Naive thymus-derived CD4-positive, alpha-beta T cell (primary cell): ENCODE results near the gene ZNF230. TPM values are rescaled to one million over a fixed set of nuclear protein-coding genes. Genes with fewer than 3 reads are reported as not detected.
A peak's percentile ranks its signal among the peaks of the same experiment; 100 is the strongest.

ENCODE experiments used
- ATAC-seq: fragments of 150-1000 bp; cut with Tn5 transposase; 2 replicates; pipeline ENCODE4 v1.10.0; 2021; ENCODE audit warnings: mild to moderate bottlenecking, moderate library complexity
- CTCF ChIA-PET: fragments of 350-600 bp; sonication (Branson Sonifier 250); formaldehyde crosslinking; loops from one replicate; lab custom pipeline; 2021; ENCODE audit warnings: antibody characterized with exemption; lab: Charles Lee
- POLR2A ChIA-PET: fragments of 350-600 bp; sonication (Branson Sonifier 250); formaldehyde crosslinking; loops from one replicate; lab custom pipeline; 2021; ENCODE audit warnings: antibody characterized with exemption, inconsistent platforms; lab: Charles Lee
- DNase-seq, 9 donors: peaks; one replicate each; pipeline versions ENCODE4 v3.0.0 to v3.0.0-alpha.2; 2020 to 2022; ENCODE audit warnings: mixed read lengths in 1 of 9
- H3K27ac ChIP-seq: one replicate; pipeline ENCODE4 v1.7.0; 2013; ENCODE audit warnings: mild to moderate bottlenecking, low read depth, low read length, moderate library complexity
- H3K27me3 ChIP-seq, 2 donors: one replicate each; pipeline ENCODE4 v1.7.0; 2013; ENCODE audit warnings: low read length in 2 of 2, mild to moderate bottlenecking in 2 of 2, moderate library complexity in 2 of 2; ENCODE audit not compliant: control insufficient read depth in 2 of 2, insufficient read depth in 2 of 2
- H3K36me3 ChIP-seq, 3 experiments: 1 replicate in 2 of 3; 2 replicates in 1 of 3; pipeline ENCODE4 v1.7.0; 2013; ENCODE audit warnings: low read length in 3 of 3, mild to moderate bottlenecking in 3 of 3, moderate library complexity in 1 of 3; ENCODE audit not compliant: insufficient read depth in 3 of 3, control insufficient read depth in 2 of 3
- H3K4me1 ChIP-seq, 2 donors: one replicate each; pipeline ENCODE4 v1.7.0; 2013; ENCODE audit warnings: low read length in 2 of 2, mild to moderate bottlenecking in 2 of 2, moderate library complexity in 1 of 2; ENCODE audit not compliant: control insufficient read depth in 2 of 2, insufficient read depth in 2 of 2
- H3K4me3 ChIP-seq: 2 replicates; pipeline ENCODE4 v1.7.0; 2013; ENCODE audit warnings: mild to moderate bottlenecking, low read length
- H3K9me3 ChIP-seq, 3 experiments: 1 replicate in 2 of 3; 2 replicates in 1 of 3; pipeline ENCODE4 v1.7.0; 2013; ENCODE audit warnings: low read length in 3 of 3; ENCODE audit not compliant: control insufficient read depth in 2 of 3
- H3K27ac Mint-ChIP-seq, 9 donors: one replicate each; pipeline ENCODE4 v1.8.0; 2020 to 2022; ENCODE audit warnings: mixed read lengths in 9 of 9, mild to moderate bottlenecking in 8 of 9, moderate library complexity in 5 of 9, inconsistent platforms in 2 of 9
- H3K27me3 Mint-ChIP-seq, 5 donors: one replicate each; pipeline ENCODE4 v1.8.0; 2021 to 2022; ENCODE audit warnings: mixed read lengths in 5 of 5, mild to moderate bottlenecking in 1 of 5
- H3K36me3 Mint-ChIP-seq, 5 donors: one replicate each; pipeline ENCODE4 v1.8.0; 2020 to 2022; ENCODE audit warnings: mixed read lengths in 5 of 5, mild to moderate bottlenecking in 3 of 5, inconsistent platforms in 1 of 5
- H3K4me1 Mint-ChIP-seq, 7 donors: one replicate each; pipeline ENCODE4 v1.8.0; 2020 to 2022; ENCODE audit warnings: mixed read lengths in 7 of 7, mild to moderate bottlenecking in 3 of 7, inconsistent platforms in 1 of 7
- H3K4me3 Mint-ChIP-seq, 10 donors: one replicate each; pipeline ENCODE4 v1.8.0; 2020 to 2022; ENCODE audit warnings: mild to moderate bottlenecking in 10 of 10, mixed read lengths in 10 of 10, moderate library complexity in 6 of 10, inconsistent platforms in 2 of 10
- H3K9me3 Mint-ChIP-seq, 11 donors: one replicate each; pipeline ENCODE4 v1.8.0; 2020 to 2022; ENCODE audit warnings: mixed read lengths in 11 of 11, mild to moderate bottlenecking in 4 of 11, inconsistent platforms in 1 of 11, moderate library complexity in 1 of 11
- intact Hi-C, 2 donors: fragments of 100-400 bp; cut with micrococcal nuclease; formaldehyde crosslinking; loops; one replicate each; pipeline ENCODE4 v1.15.1; 2023
- polyA plus RNA-seq, 2 donors: library from polyadenylated mRNA; unstranded; fragments of 300-500 nt; fragmentation: Illumina TruSeq; gene quantifications; one replicate each; pipeline ENCODE4 v1.2.3, GENCODE V29; 2021
- total RNA-seq, 6 experiments: library from RNA in 5 of 6; stranded (reverse) in 5 of 6; gene quantifications; 1 replicate in 5 of 6; 2 replicates in 1 of 6; pipeline ENCODE4 v1.2.3 and lab custom pipeline; 2021 to 2026

ZNF230 gene
- total and polyA plus RNA-seq, 7 experiments from 2014 or later = 2.4 to 18.1 (median 6.3) TPM

DNA sequence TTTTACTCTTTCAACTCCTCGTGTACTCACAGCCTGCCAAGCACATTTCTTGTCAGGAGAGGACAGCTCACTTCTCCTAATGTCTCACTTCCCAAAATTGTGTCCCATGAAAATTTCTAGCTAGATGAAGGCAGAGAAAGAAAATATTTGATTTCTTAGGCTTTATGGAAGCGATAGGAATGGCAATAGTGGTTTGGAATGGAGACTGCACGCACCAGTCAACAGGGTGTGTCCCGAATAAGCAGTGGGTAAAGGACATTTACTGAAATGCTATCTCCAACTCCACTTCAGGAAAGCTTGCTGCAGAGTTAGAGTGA, 22.1 kb downstream of the ZNF230 start:
- CTCF ChIA-PET = interaction anchor here (1.1 kb wide), 1 partner anchor 9 kb away, joined by 4 read pairs; no protein-coding TSS in a partner anchor
- peak overlapping the region; percentile 71 for H3K27ac ChIP-seq

DNA sequence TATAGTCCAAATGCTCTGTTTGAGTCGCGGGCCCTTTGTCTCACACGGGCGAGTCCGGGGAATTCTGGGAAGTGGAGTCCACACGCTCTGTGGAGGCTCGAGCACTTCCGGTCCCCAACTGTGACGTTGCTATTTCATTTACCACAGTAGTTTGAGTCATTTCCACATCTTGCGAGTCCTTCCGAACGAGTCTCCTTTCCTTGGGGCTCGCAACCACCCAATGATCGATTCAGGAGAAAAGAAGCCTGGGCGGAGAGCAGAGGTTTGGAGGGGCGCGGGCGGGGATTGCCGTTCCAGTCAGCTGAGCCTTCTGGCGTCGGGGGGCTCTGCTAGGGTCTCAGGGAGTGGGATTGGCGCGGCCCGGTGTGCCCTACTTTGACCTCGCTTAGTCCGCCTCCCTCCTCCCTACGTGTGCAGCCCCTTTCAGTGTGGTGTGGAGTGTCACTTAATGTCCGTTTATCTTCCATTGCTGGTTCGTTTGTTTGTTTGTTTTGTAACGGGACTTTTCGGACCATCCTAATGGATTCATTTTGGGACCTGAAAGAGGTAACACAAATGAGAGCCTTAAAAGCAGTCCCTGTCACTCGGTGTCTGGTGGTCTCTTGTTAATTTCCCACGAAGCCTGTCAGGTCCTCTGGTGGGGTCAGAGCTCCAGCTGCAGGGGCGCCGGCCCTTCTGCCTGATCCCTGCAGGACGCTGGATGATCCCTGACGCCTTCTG, 22.6 kb downstream of the ZNF230 start, which contains the start of gene ZNF222:
Gene ZNF222, plus strand, starts transcription at position 163 of the 720 bp plus-strand sequence. Its CDS starts 58 bp downstream, at position 221.
- H3K36me3 Mint-ChIP-seq = peaks cover 26 to 57% (median 51%) of the 10 kb centered on the region in 5 donors
- Histone ChIP-seq H3K27me3 (no peaks in the 10 kb centered on the region), H3K27ac (peak within 1 kb of the TSS; percentile 71), H3K36me3 (peaks cover under 1 to 42% (median 24%) of the 10 kb centered on the region in 3 experiments), H3K4me3 (peak within 1 kb of the TSS; percentile 76), H3K9me3 (peaks cover 4 to 28% (median 9%) of the 10 kb centered on the region in 3 experiments), H3K4me1 (peaks cover 5 to 9% of the 10 kb centered on the region in 2 donors)
- H3K27ac Mint-ChIP-seq = peak within 1 kb of the TSS; percentile 84 to 98 (median 94)
- POLR2A ChIA-PET = interaction anchor here (0.7 to 1.4 kb wide), 5 partner anchors 21 to 1129 kb away, joined by 3 to 5 read pairs (median 3); partner anchors contain the start of gene ZNF45
- DNase-seq = peak; percentile 41 to 78 (median 66)
- H3K27me3 Mint-ChIP-seq = peaks cover 0 to 9% (median 3%) of the 10 kb centered on the region in 5 donors
- peak; percentile 99 for ATAC-seq
- peaks cover 11 to 77% (median 48%) of the 10 kb centered on the region in 11 donors for H3K9me3 Mint-ChIP-seq
- H3K4me1 Mint-ChIP-seq = peaks cover 12 to 40% (median 31%) of the 10 kb centered on the region in 7 donors
- peak within 1 kb of the TSS; percentile 95 to 100 (median 98) for H3K4me3 Mint-ChIP-seq
- intact Hi-C loops = loop anchor here (1.0 kb wide), 11 partner anchors 23 to 280 kb away; partner anchors contain the start of genes ZNF224 (in 2 of the 2), ZNF230 (in 2 of the 2), ZNF284 (in 2 of the 2) and ZNF45 (in 2 of the 2)
- CTCF ChIA-PET = no interaction called here

More for the DNA sequence above, 22.1 kb downstream of the ZNF230 start:
- Mint-ChIP-seq H3K27me3 (peaks cover 0 to 14% (median 7%) of the 10 kb centered on the region in 5 donors), H3K4me1 (peaks cover 12 to 40% (median 31%) of the 10 kb centered on the region in 7 donors), H3K4me3 (peak overlapping the region; percentile 95 to 100 (median 98)), H3K27ac (peak overlapping the region; percentile 84 to 98 (median 94)), H3K9me3 (peaks cover 15 to 77% (median 48%) of the 10 kb centered on the region in 11 donors), H3K36me3 (peaks cover 27 to 52% (median 47%) of the 10 kb centered on the region in 5 donors)
- POLR2A ChIA-PET = interaction anchor here (0.9 to 1.4 kb wide), 4 partner anchors 9 to 182 kb away, joined by 3 to 4 read pairs (median 3); partner anchors contain the start of gene ZNF45
- no peaks in the 10 kb centered on the region for H3K27me3 ChIP-seq
- H3K36me3 ChIP-seq = peaks cover 0 to 37% (median 21%) of the 10 kb centered on the region in 3 experiments
- no peak for ATAC-seq
- intact Hi-C loops = loop anchor here (1.0 kb wide), 11 partner anchors 23 to 280 kb away; partner anchors contain the start of genes ZNF224 (in 2 of the 2), ZNF230 (in 2 of the 2), ZNF284 (in 2 of the 2) and ZNF45 (in 2 of the 2)
- H3K4me3 ChIP-seq = peak overlapping the region; percentile 76
- H3K9me3 ChIP-seq = peaks cover 4 to 26% (median 9%) of the 10 kb centered on the region in 3 experiments
- no peak for DNase-seq
- peaks cover 5 to 9% of the 10 kb centered on the region in 2 donors for H3K4me1 ChIP-seq

DNA sequence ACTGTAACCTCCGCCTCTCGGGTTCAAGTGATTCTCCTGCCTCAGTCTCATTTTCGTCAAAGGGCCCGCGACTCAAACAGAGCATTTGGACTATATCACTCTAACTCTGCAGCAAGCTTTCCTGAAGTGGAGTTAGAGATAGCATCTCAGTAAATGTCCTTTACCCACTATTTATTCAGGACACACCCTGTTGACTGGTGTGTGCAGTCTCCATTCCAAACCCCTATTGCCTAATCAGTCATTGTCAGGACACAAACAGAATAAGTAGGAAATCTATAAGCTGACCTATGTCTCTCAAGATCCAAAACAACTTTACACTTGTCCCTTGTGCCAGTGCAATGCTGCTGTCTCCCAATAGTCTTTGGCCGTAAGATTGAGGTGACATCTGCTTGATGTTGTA, 23.9 kb downstream of the ZNF230 start:
- Mint-ChIP-seq H3K9me3 (peaks cover 14 to 75% (median 41%) of the 10 kb centered on the region in 11 donors), H3K36me3 (peaks cover 35 to 68% (median 61%) of the 10 kb centered on the region in 5 donors), H3K27ac (no peak overlapping the region), H3K4me3 (peak overlapping the region in 7 of 10 donors; percentile 36 to 100 (median 95)), H3K27me3 (peaks cover 0 to 4% (median 0%) of the 10 kb centered on the region in 5 donors), H3K4me1 (peaks cover 12 to 40% (median 31%) of the 10 kb centered on the region in 7 donors)
- no peak overlapping the region for H3K27ac ChIP-seq
- H3K4me3 ChIP-seq = no peak overlapping the region
- H3K9me3 ChIP-seq = peaks cover 6 to 39% (median 14%) of the 10 kb centered on the region in 3 experiments
- H3K27me3 ChIP-seq = no peaks in the 10 kb centered on the region
- ChIA-PET POLR2A (interaction anchor here (1.2 kb wide), 1 partner anchor 24 kb away, joined by 5 read pairs; no protein-coding TSS in a partner anchor), CTCF (no interaction called here)
- H3K4me1 ChIP-seq = peaks cover 5 to 9% of the 10 kb centered on the region in 2 donors
- intact Hi-C loops = no loop called here
- no peak for DNase-seq
- peaks cover 6 to 53% (median 29%) of the 10 kb centered on the region in 3 experiments for H3K36me3 ChIP-seq
- no peak for ATAC-seq

DNA sequence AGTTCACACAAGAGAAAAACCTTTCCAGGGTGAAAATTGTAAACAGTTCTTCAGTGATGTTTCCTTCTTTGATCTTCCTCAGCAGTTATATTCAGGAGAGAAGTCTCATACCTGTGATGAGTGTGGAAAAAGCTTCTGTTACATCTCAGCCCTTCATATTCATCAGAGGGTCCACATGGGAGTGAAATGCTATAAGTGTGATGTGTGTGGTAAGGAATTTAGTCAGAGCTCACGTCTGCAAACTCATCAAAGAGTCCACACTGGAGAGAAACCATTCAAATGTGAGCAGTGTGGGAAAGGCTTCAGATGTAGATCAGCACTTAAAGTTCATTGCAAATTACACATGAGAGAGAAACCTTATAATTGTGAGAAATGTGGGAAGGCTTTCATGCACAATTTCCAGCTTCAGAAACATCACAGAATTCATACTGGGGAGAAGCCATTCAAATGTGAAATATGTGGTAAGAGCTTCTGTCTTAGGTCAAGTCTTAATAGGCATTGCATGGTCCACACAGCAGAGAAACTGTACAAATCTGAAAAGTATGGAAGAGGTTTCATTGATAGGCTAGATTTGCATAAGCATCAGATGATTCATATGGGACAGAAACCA, 29.3 kb downstream of the ZNF230 start:
- H3K4me3 Mint-ChIP-seq = no peak overlapping the region
- no peaks in the 10 kb centered on the region for H3K27me3 Mint-ChIP-seq
- no peak for DNase-seq
- peaks cover 26 to 100% (median 72%) of the 10 kb centered on the region in 11 donors for H3K9me3 Mint-ChIP-seq
- Histone ChIP-seq H3K27me3 (no peaks in the 10 kb centered on the region), H3K4me1 (no peaks in the 10 kb centered on the region), H3K27ac (no peak overlapping the region), H3K4me3 (no peak overlapping the region), H3K36me3 (peaks cover 12 to 54% (median 29%) of the 10 kb centered on the region in 3 experiments), H3K9me3 (peaks cover 10 to 70% (median 23%) of the 10 kb centered on the region in 3 experiments)
- H3K4me1 Mint-ChIP-seq = peaks cover 0 to 18% (median 9%) of the 10 kb centered on the region in 7 donors
- ChIA-PET POLR2A (interaction anchor here (0.6 to 1.0 kb wide), 2 partner anchors 19 to 60 kb away, joined by 3 read pairs; no protein-coding TSS in a partner anchor), CTCF (interaction anchor here (0.6 kb wide), 1 partner anchor 128 kb away, joined by 3 read pairs; no protein-coding TSS in a partner anchor)
- ATAC-seq = no peak
- intact Hi-C loops = no loop called here
- no peak overlapping the region for H3K27ac Mint-ChIP-seq
- H3K36me3 Mint-ChIP-seq = peaks cover 43 to 80% (median 57%) of the 10 kb centered on the region in 5 donors

DNA sequence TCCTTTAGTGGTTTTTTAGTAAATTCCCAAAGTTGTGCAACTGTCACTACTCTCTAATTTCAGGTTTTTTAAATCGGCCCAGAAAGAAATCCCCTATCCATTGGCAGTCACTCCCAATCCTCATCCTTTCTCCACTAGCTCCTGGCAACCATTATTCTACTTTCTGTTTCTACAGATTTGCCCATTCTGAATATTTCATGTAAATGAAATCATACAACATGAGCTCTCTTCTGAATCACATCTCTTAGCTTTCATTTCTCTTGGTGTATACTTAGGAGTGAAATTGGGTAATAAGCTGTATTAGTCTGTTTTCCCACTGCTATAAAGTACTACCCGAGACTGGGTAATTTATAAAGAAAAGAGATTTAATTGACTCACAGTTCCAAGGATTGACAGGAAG, 39.4 kb downstream of the ZNF230 start:
- no peak overlapping the region for H3K27ac Mint-ChIP-seq
- Histone ChIP-seq H3K4me1 (no peaks in the 10 kb centered on the region), H3K27ac (no peak overlapping the region), H3K4me3 (no peak overlapping the region), H3K27me3 (peaks cover 0 to 2% of the 10 kb centered on the region in 2 donors), H3K9me3 (peaks cover 0 to 16% (median 0%) of the 10 kb centered on the region in 3 experiments), H3K36me3 (no peaks in the 10 kb centered on the region)
- peaks cover 13 to 79% (median 55%) of the 10 kb centered on the region in 11 donors for H3K9me3 Mint-ChIP-seq
- intact Hi-C loops = no loop called here
- peaks cover 0 to 30% (median 7%) of the 10 kb centered on the region in 5 donors for H3K36me3 Mint-ChIP-seq
- no peak for DNase-seq
- ChIA-PET CTCF (interaction anchor here (1.1 kb wide), 1 partner anchor 12 kb away, joined by 3 read pairs; no protein-coding TSS in a partner anchor), POLR2A (no interaction called here)
- H3K4me3 Mint-ChIP-seq = no peak overlapping the region
- H3K4me1 Mint-ChIP-seq = no peaks in the 10 kb centered on the region
- ATAC-seq = no peak
- H3K27me3 Mint-ChIP-seq = peaks cover 0 to 63% (median 24%) of the 10 kb centered on the region in 5 donors
